Measurements from ENCODE around the gene KLHL14. TPM values are rescaled to one million over a fixed set of nuclear protein-coding genes. Genes with fewer than 3 reads are reported as not detected.

The KLHL14 gene
- total and polyA plus RNA-seq, 2 of the 13 experiments (the other 11 are each of a cell fraction or from before 2014, with no cell fraction given) = 16.0 to 41.8 TPM

GRCh38 chr18:32804134-32804888 is 31.5 kb upstream of the KLHL14 start (continued):
- TF ChIP-seq ZNF609 (CRISPR knock-in tag; IDR thresholded peaks at IDR 0.05; ENCODE audit: borderline replicate concordance) (peak; percentile 98), ONECUT2 (CRISPR knock-in tag; IDR thresholded peaks at IDR 0.05) (no peak; the same call in 1 of the 2 replicates), NR2C2 (CRISPR knock-in tag; IDR thresholded peaks at IDR 0.05; ENCODE audit: borderline replicate concordance) (peak; percentile 88), ZSCAN30 (CRISPR knock-in tag; IDR thresholded peaks at IDR 0.05) (no peak), ZNF570 (CRISPR knock-in tag; IDR thresholded peaks at IDR 0.05; ENCODE audit: borderline replicate concordance) (no peak), ZNF747 (CRISPR knock-in tag; IDR thresholded peaks at IDR 0.05; ENCODE audit: borderline replicate concordance) (peak; percentile 41; the same call in 1 of the 2 replicates), ZBTB3 (CRISPR knock-in tag; IDR thresholded peaks at IDR 0.05; ENCODE audit: borderline replicate concordance, low read depth) (no peak), ZNF703 (CRISPR knock-in tag; IDR thresholded peaks at IDR 0.05; ENCODE audit: borderline replicate concordance) (peak; percentile 85), TEAD3 (CRISPR knock-in tag; optimal IDR thresholded peaks at IDR 0.05; ENCODE audit: borderline replicate concordance) (peak; percentile 92), ZNF550 (CRISPR knock-in tag; IDR thresholded peaks at IDR 0.05; ENCODE audit: borderline replicate concordance) (no peak), HNF4G (IDR thresholded peaks at IDR 0.05; ENCODE audit: borderline replicate concordance, low read depth, low read length) (peak; percentile 87), HNF4G (CRISPR knock-in tag; IDR thresholded peaks at IDR 0.05; ENCODE audit: borderline replicate concordance, low read depth) (peak; percentile 75; the same call in 1 of the 2 replicates), FOSL1 (CRISPR knock-in tag; IDR thresholded peaks at IDR 0.05; ENCODE audit: borderline replicate concordance) (no peak; the same call in 1 of the 2 replicates), ESRRA (CRISPR knock-in tag; IDR thresholded peaks at IDR 0.05; ENCODE audit: low read depth) (peak; percentile 94), ZNF382 (CRISPR knock-in tag; IDR thresholded peaks at IDR 0.05; ENCODE audit: borderline replicate concordance) (no peak), HNRNPUL1 (IDR thresholded peaks at IDR 0.05; ENCODE audit: low read depth, low read length) (no peak), ZBTB8A (CRISPR knock-in tag; IDR thresholded peaks at IDR 0.05; ENCODE audit: borderline replicate concordance, low read depth) (no peak), ZNF580 (CRISPR knock-in tag; IDR thresholded peaks at IDR 0.05; ENCODE audit: borderline replicate concordance, low read depth) (peak; percentile 47; the same call in 1 of the 2 replicates), TCF7 (IDR thresholded peaks at IDR 0.05; ENCODE audit: low read depth) (peak; percentile 94), RFXAP (CRISPR knock-in tag; IDR thresholded peaks at IDR 0.05; ENCODE audit: borderline replicate concordance) (peak; percentile 69), MNT (IDR thresholded peaks at IDR 0.05) (0 out of 2 replicates have a peak, but pooled peaks have one; percentile 17), ZNF713 (CRISPR knock-in tag; IDR thresholded peaks at IDR 0.05) (no peak), ELF3 (CRISPR knock-in tag; IDR thresholded peaks at IDR 0.05) (peak; percentile 91), ZEB1 (IDR thresholded peaks at IDR 0.05; ENCODE audit: insufficient replicate concordance, low read depth) (peak; percentile 81)

Data from HepG2 (cell line).